CD4-positive, alpha-beta memory T cell (primary cell): ENCODE results near the gene IQSEC3. TPM values are rescaled to one million over a fixed set of nuclear protein-coding genes. Genes with fewer than 3 reads are reported as not detected.

Experiments used
- polyA plus RNA-seq, 2 donors: library from polyadenylated mRNA; unstranded; fragments of 300-500 nt; fragmentation: Illumina TruSeq; gene quantifications; one replicate each; pipeline ENCODE4 v1.2.3, GENCODE V29; 2021
- total RNA-seq, 2 experiments: library from RNA; stranded (reverse); gene quantifications; one replicate each; pipeline ENCODE4 v1.2.3, GENCODE V29; 2021

IQSEC3 gene
- total and polyA plus RNA-seq, 4 experiments from 2014 or later, result 0.84 to 0.91 TPM; not detected in 2

Other genes with a start within 250 kb of the IQSEC3 start
- under 1 TPM; 0.33 to 0.49 TPM for gene SLC6A12, start 147.4 kb downstream of the IQSEC3 start, total RNA-seq
- gene SLC6A12, start 147.4 kb downstream of the IQSEC3 start, polyA plus RNA-seq, result not detected
- under 1 TPM; 0.32 to 0.75 TPM for gene SLC6A13, start 196.1 kb downstream of the IQSEC3 start, total RNA-seq
- gene SLC6A13, start 196.1 kb downstream of the IQSEC3 start, polyA plus RNA-seq, result under 1 TPM in 1 of 2 donors, not detected in 1; 0.17 TPM